OCI-LY7 (cell line): ENCODE results near the gene CHN2.

Experiments used
- CTCF ChIP-seq: fragments of 200-600 bp; sonication (generic); conservative IDR thresholded peaks from 2 replicates; pipeline ENCODE4 v1.5.1; 2014; ENCODE audit warnings: mild to moderate bottlenecking, antibody characterized with exemption, low read length, moderate library complexity, mixed read lengths
- EZH2phosphoT487 ChIP-seq: fragments of 200-600 bp; sonication (generic); IDR thresholded peaks from 2 replicates; pipeline ENCODE4 v1.6.1; 2018; ENCODE audit warnings: low read depth, borderline replicate concordance, mild to moderate bottlenecking, mixed run types, antibody characterized with exemption, low read length, moderate library complexity, mixed read lengths

- TF ChIP-seq CTCF: no peak
- TF ChIP-seq EZH2phosphoT487: no peak
These were observed 2.5 kb downstream of the CHN2 start for GRCh38 chr7:29196971-29197595.
